Kidney epithelial cell (primary cell): ENCODE measurements around the gene TTLL5. TPM values are rescaled to one million over a fixed set of nuclear protein-coding genes. Genes with fewer than 3 reads are reported as not detected.

ENCODE experiments used
- DNase-seq: peaks from one replicate; pipeline ENCODE4 v3.0.0-alpha.2; 2010; ENCODE audit warnings: low read depth
- H3K27me3 ChIP-seq: 2 replicates; pipeline ENCODE4 v1.6.0; 2011; ENCODE audit warnings: low read length; ENCODE audit not compliant: control insufficient read depth, insufficient read depth
- H3K36me3 ChIP-seq: 2 replicates; pipeline ENCODE4 v1.5.1; 2011; ENCODE audit warnings: low read length; ENCODE audit not compliant: control insufficient read depth, insufficient read depth
- H3K4me3 ChIP-seq: 2 replicates; pipeline ENCODE4 v1.5.1; 2011; ENCODE audit warnings: low read depth, mild to moderate bottlenecking, control low read depth, low read length
- CTCF ChIP-seq: IDR thresholded peaks from 2 replicates; pipeline ENCODE4 v1.5.1; 2011; ENCODE audit warnings: mild to moderate bottlenecking, moderate library complexity, low read length, control low read depth, inconsistent platforms; ENCODE audit not compliant: insufficient read depth, poor library complexity, severe bottlenecking
- total RNA-seq: library from RNA; depleted of rRNA; stranded (reverse); fragments of >200 nt; gene quantifications from 2 replicates; pipeline ENCODE4 v1.2.3, GENCODE V29; 2015

Gene TTLL5
- total RNA-seq, 1 donor from 2014 or later: 24.7 TPM

GRCh38 chr14:75821831-75822521, 160.9 kb downstream of the TTLL5 start:
- no peak for DNase-seq
- no peaks in the 10 kb centered on the region for H3K27me3 ChIP-seq
- TF ChIP-seq CTCF: no peak
- no peaks in the 10 kb centered on the region for H3K36me3 ChIP-seq
- H3K4me3 ChIP-seq: no peak overlapping the region

GRCh38 chr14:75822522-75823141, 161.6 kb downstream of the TTLL5 start:
- H3K27me3 ChIP-seq: no peaks in the 10 kb centered on the region
- H3K4me3 ChIP-seq: no peak overlapping the region
- no peaks in the 10 kb centered on the region for H3K36me3 ChIP-seq
- peak; percentile 53 for DNase-seq
- no peak for TF ChIP-seq CTCF

DNA sequence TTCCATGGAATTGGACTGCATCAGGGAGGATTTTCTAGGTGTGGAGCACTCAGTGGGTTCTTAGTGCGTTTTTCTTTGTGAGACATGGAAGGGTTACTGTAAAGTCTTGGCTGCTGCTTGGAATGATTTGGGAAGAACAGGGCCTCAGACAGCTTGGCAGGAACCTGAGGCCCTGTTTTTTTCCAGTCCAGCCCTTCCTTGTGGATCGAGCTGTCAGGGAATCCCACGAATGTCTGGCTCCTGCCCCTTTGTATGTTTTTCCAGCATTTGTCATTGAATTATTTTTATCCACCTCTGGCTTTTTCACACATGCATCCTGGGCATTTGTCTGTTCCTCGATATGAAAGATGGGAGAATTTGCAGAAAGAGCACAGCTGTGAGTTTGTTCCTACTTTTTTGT, 162.3 kb downstream of the TTLL5 start:
- DNase-seq: no peak
- H3K4me3 ChIP-seq: no peak overlapping the region
- TF ChIP-seq CTCF: no peak
- H3K27me3 ChIP-seq: no peaks in the 10 kb centered on the region
- no peaks in the 10 kb centered on the region for H3K36me3 ChIP-seq

GRCh38 chr14:75824318-75824717, 163.3 kb downstream of the TTLL5 start:
- Histone ChIP-seq H3K36me3 (no peaks in the 10 kb centered on the region), H3K4me3 (no peak overlapping the region), H3K27me3 (no peaks in the 10 kb centered on the region)
- TF ChIP-seq CTCF: no peak
- no peak for DNase-seq

- no peak for TF ChIP-seq CTCF
These were observed 164.1 kb downstream of the TTLL5 start for GRCh38 chr14:75825147-75825592.

GRCh38 chr14:75826599-75826998, 165.6 kb downstream of the TTLL5 start:
- H3K27me3 ChIP-seq: no peaks in the 10 kb centered on the region
- no peak overlapping the region for H3K4me3 ChIP-seq
- no peak for DNase-seq
- H3K36me3 ChIP-seq: no peaks in the 10 kb centered on the region
- no peak for TF ChIP-seq CTCF

More at GRCh38 chr14:75825147-75825592, 164.1 kb downstream of the TTLL5 start:
- no peaks in the 10 kb centered on the region for H3K36me3 ChIP-seq
- no peaks in the 10 kb centered on the region for H3K27me3 ChIP-seq
- DNase-seq: no peak
- H3K4me3 ChIP-seq: no peak overlapping the region
